Glomerular endothelial cell (primary cell): ENCODE results near the gene CCDC97. TPM values are rescaled to one million over a fixed set of nuclear protein-coding genes. Genes with fewer than 3 reads are reported as not detected.
"Not testable (repeated sequence)": the region's sequence is repeated elsewhere in the genome, so short reads cannot be mapped to it uniquely, and the experiment has no call there.

Experiments used
- DNase-seq: peaks from one replicate; pipeline ENCODE4 v3.0.0-alpha.2; 2011; ENCODE audit warnings: low read depth, low spot score; ENCODE audit errors: extremely low read depth
- total RNA-seq: library from RNA; depleted of rRNA; stranded (reverse); fragments of >200 nt; gene quantifications from 2 replicates; pipeline ENCODE4 v1.2.3, GENCODE V29; 2015

Gene CCDC97
- total RNA-seq, 1 donor from 2014 or later = 16.3 TPM

GRCh38 chr19:41330946-41331678 lies 21.1 kb downstream of the CCDC97 start:
- DNase-seq = no peak

DNA sequence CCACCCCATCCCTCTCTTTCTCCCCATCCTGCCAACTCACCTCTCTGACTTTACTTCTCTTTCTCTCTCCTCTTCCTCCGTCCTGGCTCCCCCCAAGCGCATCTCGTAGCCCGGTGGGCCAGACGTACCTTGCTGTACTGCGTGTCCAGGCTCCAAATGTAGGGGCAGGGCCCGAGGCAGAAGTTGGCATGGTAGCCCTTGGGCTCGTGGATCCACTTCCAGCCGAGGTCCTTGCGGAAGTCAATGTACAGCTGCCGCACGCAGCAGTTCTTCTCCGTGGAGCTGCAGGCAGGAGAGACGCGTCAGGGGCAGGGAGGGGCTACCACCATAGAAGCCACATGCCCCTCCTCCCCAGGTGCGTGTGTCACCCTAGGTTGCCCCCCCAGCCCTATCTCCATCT lies 22.0 kb downstream of the CCDC97 start:
- DNase-seq = no peak

- DNase-seq = no peak
Measured at GRCh38 chr19:41332468-41332867, 22.5 kb downstream of the CCDC97 start.

GRCh38 chr19:41334793-41335192 lies 24.8 kb downstream of the CCDC97 start:
- DNase-seq = no peak

GRCh38 chr19:41335467-41335866 lies 25.5 kb downstream of the CCDC97 start:
- DNase-seq = no peak

DNA sequence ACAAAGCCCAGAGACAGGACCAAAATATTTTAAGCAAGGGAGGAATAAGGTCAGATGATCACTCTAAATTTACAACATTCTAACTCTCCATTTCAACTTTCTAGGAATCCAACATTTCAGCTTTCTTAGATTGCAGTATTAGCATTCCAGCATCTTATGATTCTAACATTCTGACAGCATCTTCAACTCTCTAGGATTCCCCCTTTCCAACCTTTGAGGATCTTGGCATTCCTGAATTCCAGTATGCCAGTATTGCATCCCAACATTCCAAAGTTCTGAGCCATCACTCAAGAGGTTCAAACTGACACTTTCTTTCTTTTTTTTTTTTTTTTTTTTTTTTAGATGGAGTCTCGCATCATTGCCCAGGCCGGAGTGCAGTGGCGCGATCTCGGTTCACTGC lies 30.0 kb downstream of the CCDC97 start:
- no peak for DNase-seq

- DNase-seq = no peak
Measured at GRCh38 chr19:41341669-41342490, 31.9 kb downstream of the CCDC97 start.

GRCh38 chr19:41344162-41344561 lies 34.2 kb downstream of the CCDC97 start:
- DNase-seq = no peak

DNA sequence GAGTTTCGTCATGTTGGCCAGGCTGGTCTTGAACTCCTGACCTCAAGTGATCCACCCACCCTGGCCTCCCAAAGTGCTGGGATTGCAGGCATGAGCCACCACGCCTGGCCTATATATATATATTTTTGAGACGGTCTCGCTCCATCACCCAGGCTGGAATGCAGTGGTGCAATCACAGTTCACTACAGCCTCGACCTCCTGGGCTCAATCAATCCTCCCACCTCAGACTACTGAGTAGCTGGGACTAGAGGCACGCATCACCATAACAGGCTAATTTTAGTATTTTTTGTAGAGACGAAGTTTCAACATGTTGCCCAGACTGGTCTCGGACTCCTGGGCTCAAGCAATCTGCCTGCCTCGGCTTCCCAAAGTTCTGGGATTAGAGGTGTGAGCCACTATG lies 36.9 kb downstream of the CCDC97 start:
- DNase-seq = not testable (repeated sequence)

DNA sequence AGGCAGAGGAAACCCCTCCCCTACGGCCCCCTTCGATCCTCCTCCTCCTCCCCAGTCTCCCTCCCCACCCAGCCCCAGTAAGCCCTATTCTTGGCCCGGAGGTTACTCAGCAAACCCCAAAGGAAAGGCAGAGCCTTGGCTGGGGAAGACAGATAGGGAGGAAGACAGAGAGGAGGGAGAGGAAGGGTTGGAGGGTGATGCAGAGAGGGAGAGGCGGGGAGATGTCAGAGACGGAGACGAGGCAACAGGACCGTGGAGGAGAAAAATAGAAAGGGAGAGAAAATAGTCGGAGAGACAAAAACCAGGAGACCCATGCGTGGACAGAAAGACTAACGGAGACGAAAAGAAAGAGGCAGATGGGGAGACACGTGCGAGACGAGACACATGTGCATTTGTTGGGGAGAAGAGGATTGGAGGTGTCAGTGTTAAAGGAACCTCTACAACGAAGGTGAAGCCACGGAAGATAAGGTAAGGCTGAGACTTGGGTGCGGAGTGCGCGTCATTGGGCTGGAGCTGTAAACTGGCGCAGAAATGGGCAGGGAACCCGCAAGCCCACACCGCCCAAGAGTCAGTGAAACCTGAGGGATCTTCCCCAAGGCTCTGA lies 40.9 kb downstream of the CCDC97 start:
- DNase-seq = no peak

DNA sequence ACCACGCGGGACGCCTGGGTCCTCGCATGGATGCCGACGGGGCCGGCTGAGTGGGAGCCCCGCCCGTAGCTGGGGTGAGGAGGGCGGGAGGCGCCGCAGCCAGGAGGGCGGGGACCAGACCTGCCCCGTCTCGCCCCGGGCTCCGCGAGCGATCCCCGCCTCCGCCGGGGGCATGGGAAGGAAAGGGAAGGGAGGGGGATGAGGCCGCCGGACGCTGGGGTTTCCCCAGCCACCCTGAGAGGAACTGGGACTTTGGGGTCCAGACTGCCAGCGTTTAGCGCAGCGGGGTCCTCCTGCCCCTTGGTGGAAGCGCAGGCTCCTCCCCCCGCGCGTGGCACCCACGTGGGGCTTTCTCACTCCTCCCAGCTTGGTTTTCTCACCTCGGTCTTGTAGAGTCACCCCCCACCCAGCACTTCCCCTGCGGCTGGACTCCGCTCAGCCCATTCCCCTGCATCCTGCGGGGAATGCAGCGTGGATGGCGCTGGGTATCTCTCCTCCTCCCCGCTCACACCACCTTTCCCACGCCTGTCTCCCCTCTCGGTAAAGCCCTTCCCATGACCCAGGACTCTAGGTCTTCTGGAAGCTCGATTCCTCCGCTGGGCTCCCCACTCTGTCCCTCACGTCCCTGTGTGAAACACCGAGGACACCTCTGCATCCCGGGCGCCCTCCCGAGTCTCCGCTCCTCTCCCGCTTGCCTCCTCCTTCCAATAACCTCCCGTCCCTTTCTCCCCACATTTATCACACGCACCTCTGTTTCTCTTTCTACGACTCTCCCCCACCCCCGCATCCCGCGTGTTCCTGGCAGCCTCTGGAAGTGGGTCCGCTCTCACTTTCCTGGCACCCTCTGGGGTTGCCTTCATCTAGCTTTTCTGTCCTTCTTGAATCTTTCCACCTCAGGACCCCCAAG lies 41.6 kb downstream of the CCDC97 start:
- no peak for DNase-seq

DNA sequence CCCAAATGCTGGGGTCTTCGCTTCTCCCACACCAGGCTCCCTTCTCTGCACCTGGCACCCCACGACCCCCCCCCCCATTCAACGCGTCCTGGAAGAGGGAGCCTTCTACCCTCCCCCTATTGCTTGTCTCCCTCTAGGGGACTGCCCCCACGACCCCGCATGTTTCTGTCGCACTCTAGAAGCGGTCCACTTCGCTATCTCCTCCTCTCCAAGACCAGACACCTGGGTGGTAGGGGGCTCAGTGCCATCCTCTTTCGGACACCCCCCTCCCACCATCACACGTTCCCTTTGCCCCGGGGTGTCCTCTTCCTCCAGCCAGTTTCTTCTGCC lies 42.3 kb downstream of the CCDC97 start:
- no peak for DNase-seq

- no peak for DNase-seq
Measured at GRCh38 chr19:41352609-41353465, 42.9 kb downstream of the CCDC97 start.

- DNase-seq = no peak
Measured at GRCh38 chr19:41353466-41354342, 43.7 kb downstream of the CCDC97 start, which contains the start of gene TGFB1. TSS of gene TGFB1 (minus strand) at chr19:41353922. CDS start at chr19:41353044, 878 bp downstream.

DNA sequence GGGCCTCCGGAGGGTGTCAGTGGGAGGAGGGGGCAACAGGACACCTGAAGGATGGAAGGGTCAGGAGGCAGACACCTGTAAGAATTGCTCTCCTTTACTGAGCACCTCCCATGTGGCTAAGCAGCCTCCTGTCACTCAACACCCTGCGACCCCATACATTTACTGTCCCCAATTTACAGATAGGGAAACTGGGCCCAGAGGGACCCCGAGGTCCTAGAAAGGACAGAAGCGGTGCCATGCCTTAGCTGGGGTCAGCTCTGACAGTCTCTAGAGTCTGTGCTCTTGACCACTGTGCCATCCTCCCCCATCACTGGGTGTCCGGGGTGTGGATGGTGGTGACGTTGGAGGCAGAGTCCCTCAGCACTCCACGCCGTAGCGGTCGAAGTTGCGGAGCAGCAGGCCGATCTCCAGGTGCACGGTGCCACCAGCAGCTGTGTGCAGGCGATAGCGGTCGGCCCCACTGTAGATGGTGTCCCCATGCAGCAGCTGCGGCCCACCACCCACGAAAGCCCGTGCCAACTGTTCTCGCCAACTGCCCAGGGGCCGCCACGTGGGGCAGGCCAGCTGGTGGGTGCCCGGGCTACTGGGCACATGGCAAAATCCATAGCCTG lies 44.5 kb downstream of the CCDC97 start:
- DNase-seq = no peak

DNA sequence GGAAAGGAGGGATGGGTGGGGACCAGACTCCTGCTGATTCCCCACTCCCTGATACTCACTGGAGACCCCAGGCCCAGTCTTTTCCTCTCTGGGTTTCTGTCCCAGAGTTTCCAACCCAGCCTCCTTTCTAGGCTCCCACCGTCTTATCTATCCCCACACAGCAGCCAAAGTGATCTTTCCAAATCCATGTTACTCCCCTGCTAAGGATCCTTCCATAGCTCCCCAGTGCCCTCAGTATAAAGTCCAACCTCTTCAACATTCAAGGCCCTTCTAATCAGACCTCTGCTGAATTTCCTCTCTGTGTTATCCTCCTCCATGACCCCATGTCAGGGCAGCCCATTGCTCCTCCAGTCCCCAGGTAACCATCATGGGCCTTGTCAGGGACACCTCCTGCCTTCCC lies 45.1 kb downstream of the CCDC97 start:
- no peak for DNase-seq

DNA sequence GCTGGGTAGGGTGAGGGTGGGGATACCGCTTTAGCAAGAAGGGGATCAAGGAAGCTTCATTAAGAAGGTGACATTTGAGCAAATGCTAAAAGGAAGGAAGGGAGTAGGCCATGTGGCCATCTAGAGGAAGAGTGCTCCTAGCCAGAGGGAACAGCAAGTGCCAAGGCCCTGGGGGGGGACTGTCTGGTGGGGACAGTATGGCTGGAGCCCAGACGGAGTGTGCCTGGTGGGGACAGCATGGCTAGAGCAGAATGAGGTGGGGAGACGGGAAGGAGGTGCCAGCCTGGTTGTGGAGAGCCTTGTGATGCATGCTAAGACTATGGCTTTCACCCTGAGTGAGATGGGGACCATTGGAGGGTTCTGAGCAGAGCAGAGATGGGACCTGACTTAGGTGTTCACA lies 45.8 kb downstream of the CCDC97 start:
- no peak for DNase-seq

GRCh38 chr19:41356984-41357739 lies 47.2 kb downstream of the CCDC97 start:
- no peak for DNase-seq
